HepG2 (cell line): Measurements from ENCODE around the gene JPH2.

Source experiments
- FOXM1 ChIP-seq: sonication (generic); formaldehyde crosslinking; IDR thresholded peaks from 2 replicates; pipeline ENCODE4 v1.5.0; 2020; ENCODE audit warnings: missing genetic modification reagents
- SETDB1 ChIP-seq: sonication (generic); formaldehyde crosslinking; IDR thresholded peaks from 2 replicates; pipeline ENCODE4 v1.5.1; 2020; ENCODE audit warnings: missing genetic modification reagents, mild to moderate bottlenecking, borderline replicate concordance
- ZNF207 ChIP-seq: fragments of 450-650 bp; IDR thresholded peaks from 2 replicates; pipeline ENCODE4 v1.6.1; 2016; ENCODE audit warnings: antibody characterized with exemption, borderline replicate concordance
- ZNF629 ChIP-seq: sonication (generic); formaldehyde crosslinking; conservative IDR thresholded peaks from 2 replicates; pipeline ENCODE4 v1.5.0; 2020; ENCODE audit warnings: missing genetic modification reagents
- TF ChIP-seq, protein P1 (sequence below): sonication (generic); formaldehyde crosslinking; IDR thresholded peaks from 2 replicates; pipeline ENCODE4 v1.5.0; 2020; ENCODE audit warnings: mild to moderate bottlenecking, missing genetic modification reagents, moderate library complexity

DNA sequence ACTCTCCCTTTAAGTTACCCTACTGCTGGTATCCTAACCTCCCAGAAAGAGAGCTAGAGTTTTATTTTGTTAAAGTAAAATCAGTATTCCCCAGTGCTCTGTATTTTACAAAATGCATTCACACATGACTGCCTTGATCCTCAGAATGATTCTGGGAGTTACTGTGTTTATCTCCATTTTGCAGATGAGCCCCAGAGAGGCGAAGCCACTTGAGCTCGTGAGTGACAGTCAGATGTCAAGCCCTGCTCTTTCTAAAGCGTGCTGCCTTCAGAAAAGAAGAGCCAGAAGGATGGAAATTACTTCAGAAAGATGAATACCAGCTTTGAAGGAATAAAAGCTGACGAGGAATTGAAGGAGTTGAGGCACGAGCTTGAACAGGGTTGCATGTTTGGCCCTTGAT, 37.6 kb upstream of the JPH2 start:
- no peak for TF ChIP-seq ZNF629
- TF ChIP-seq, protein P1, sequence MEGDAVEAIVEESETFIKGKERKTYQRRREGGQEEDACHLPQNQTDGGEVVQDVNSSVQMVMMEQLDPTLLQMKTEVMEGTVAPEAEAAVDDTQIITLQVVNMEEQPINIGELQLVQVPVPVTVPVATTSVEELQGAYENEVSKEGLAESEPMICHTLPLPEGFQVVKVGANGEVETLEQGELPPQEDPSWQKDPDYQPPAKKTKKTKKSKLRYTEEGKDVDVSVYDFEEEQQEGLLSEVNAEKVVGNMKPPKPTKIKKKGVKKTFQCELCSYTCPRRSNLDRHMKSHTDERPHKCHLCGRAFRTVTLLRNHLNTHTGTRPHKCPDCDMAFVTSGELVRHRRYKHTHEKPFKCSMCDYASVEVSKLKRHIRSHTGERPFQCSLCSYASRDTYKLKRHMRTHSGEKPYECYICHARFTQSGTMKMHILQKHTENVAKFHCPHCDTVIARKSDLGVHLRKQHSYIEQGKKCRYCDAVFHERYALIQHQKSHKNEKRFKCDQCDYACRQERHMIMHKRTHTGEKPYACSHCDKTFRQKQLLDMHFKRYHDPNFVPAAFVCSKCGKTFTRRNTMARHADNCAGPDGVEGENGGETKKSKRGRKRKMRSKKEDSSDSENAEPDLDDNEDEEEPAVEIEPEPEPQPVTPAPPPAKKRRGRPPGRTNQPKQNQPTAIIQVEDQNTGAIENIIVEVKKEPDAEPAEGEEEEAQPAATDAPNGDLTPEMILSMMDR (CRISPR knock-in tag) = no peak
- no peak for TF ChIP-seq ZNF207
- no peak for TF ChIP-seq SETDB1
- no peak for TF ChIP-seq FOXM1
